CD8-positive, alpha-beta memory T cell (primary cell): ENCODE measurements around the gene IFNGR1. TPM values are rescaled to one million over a fixed set of nuclear protein-coding genes. Genes with fewer than 3 reads are reported as not detected.

Experiments
- CTCF ChIA-PET: fragments of 350-600 bp; sonication (Branson Sonifier 250); formaldehyde crosslinking; loops from one replicate; lab custom pipeline; 2021; ENCODE audit warnings: antibody characterized with exemption; lab: Charles Lee
- POLR2A ChIA-PET: fragments of 350-600 bp; sonication (Branson Sonifier 250); formaldehyde crosslinking; loops from one replicate; lab custom pipeline; 2021; ENCODE audit warnings: antibody characterized with exemption; lab: Charles Lee
- DNase-seq, 5 donors: peaks; one replicate each; pipeline versions ENCODE4 v3.0.0 to v3.0.0-alpha.2; 2020 to 2022; ENCODE audit warnings: mixed read lengths in 1 of 5
- H3K27ac ChIP-seq: one replicate; pipeline ENCODE4 v1.7.0; 2013; ENCODE audit warnings: low read depth, mild to moderate bottlenecking, low read length, moderate library complexity
- H3K27me3 ChIP-seq: 2 replicates; pipeline ENCODE4 v1.7.0; 2013; ENCODE audit warnings: low read length, mild to moderate bottlenecking; ENCODE audit not compliant: insufficient read depth, poor library complexity, severe bottlenecking
- H3K36me3 ChIP-seq: 2 replicates; pipeline ENCODE4 v1.7.0; 2013; ENCODE audit warnings: mild to moderate bottlenecking, low read length, moderate library complexity; ENCODE audit not compliant: insufficient read depth
- H3K4me1 ChIP-seq: 2 replicates; pipeline ENCODE4 v1.7.0; 2013; ENCODE audit warnings: mild to moderate bottlenecking, low read length, moderate library complexity; ENCODE audit not compliant: insufficient read depth
- H3K4me3 ChIP-seq: 2 replicates; pipeline ENCODE4 v1.7.0; 2013; ENCODE audit warnings: mild to moderate bottlenecking, low read length
- H3K9me3 ChIP-seq: 2 replicates; pipeline ENCODE4 v1.7.0; 2013; ENCODE audit warnings: mild to moderate bottlenecking, low read length
- H3K27ac Mint-ChIP-seq, 8 donors: one replicate each; pipeline ENCODE4 v1.8.0; 2020 to 2021; ENCODE audit warnings: mixed read lengths in 8 of 8, mild to moderate bottlenecking in 6 of 8, inconsistent platforms in 3 of 8, moderate library complexity in 3 of 8
- H3K27me3 Mint-ChIP-seq, 2 donors: one replicate each; pipeline ENCODE4 v1.8.0; 2020 to 2021; ENCODE audit warnings: mixed read lengths in 2 of 2, mild to moderate bottlenecking in 1 of 2, moderate library complexity in 1 of 2
- H3K36me3 Mint-ChIP-seq, 3 donors: one replicate each; pipeline ENCODE4 v1.8.0; 2020 to 2021; ENCODE audit warnings: mixed read lengths in 3 of 3, inconsistent platforms in 1 of 3, mild to moderate bottlenecking in 1 of 3
- H3K4me1 Mint-ChIP-seq, 3 donors: one replicate each; pipeline ENCODE4 v1.8.0; 2020 to 2021; ENCODE audit warnings: mixed read lengths in 3 of 3, inconsistent platforms in 1 of 3, mild to moderate bottlenecking in 1 of 3
- H3K4me3 Mint-ChIP-seq, 7 donors: one replicate each; pipeline ENCODE4 v1.8.0; 2020 to 2021; ENCODE audit warnings: mixed read lengths in 7 of 7, mild to moderate bottlenecking in 6 of 7, moderate library complexity in 4 of 7, inconsistent platforms in 2 of 7
- H3K9me3 Mint-ChIP-seq, 5 donors: one replicate each; pipeline ENCODE4 v1.8.0; 2020 to 2022; ENCODE audit warnings: mixed read lengths in 5 of 5, mild to moderate bottlenecking in 3 of 5, moderate library complexity in 2 of 5, inconsistent platforms in 1 of 5
- polyA plus RNA-seq: library from polyadenylated mRNA; unstranded; fragments of 300-500 nt; fragmentation: Illumina TruSeq; gene quantifications from one replicate; pipeline ENCODE4 v1.2.3, GENCODE V29; 2021
- total RNA-seq, 2 experiments: library from RNA; stranded (reverse); gene quantifications; one replicate each; pipeline ENCODE4 v1.2.3, GENCODE V29; 2021

IFNGR1 gene
- total and polyA plus RNA-seq, 3 experiments from 2014 or later = 18.9 to 80.0 (median 19.9) TPM

- no peaks in the 10 kb centered on the region for H3K9me3 Mint-ChIP-seq
- CTCF ChIA-PET = no interaction called here
- H3K9me3 ChIP-seq = no peaks in the 10 kb centered on the region
- no peak overlapping the region for H3K4me3 ChIP-seq
- H3K4me1 Mint-ChIP-seq = no peaks in the 10 kb centered on the region
- H3K36me3 ChIP-seq = no peaks in the 10 kb centered on the region
- POLR2A ChIA-PET = no interaction called here
- no peak overlapping the region for H3K27ac ChIP-seq
- no peak overlapping the region for H3K4me3 Mint-ChIP-seq
- DNase-seq = no peak
- peaks cover 0 to 10% (median 2%) of the 10 kb centered on the region in 3 donors for H3K36me3 Mint-ChIP-seq
- H3K27ac Mint-ChIP-seq = no peak overlapping the region
- no peaks in the 10 kb centered on the region for H3K27me3 ChIP-seq
- no peaks in the 10 kb centered on the region for H3K27me3 Mint-ChIP-seq
- no peaks in the 10 kb centered on the region for H3K4me1 ChIP-seq
These were observed 27.6 kb upstream of the IFNGR1 start for GRCh38 chr6:137246791-137247202.

DNA sequence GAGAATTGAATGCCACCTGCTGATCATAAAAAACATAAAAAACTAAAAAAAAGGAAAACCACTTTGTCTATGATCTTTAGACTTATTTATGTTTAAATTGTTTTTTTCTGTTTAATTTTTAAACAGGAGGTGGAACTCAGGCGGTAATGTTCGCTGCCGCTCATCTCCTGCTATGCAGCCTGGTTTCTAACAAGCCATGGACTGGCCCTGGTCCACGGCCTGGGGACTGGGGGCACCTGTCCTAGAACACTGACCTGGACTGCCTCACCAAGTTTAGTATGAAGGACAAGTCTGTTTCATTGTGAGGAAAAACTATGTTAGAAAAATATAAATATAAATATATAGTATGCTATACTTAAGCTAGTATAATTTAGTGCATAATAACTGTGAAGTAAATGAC lies 27.0 kb upstream of the IFNGR1 start:
- no peaks in the 10 kb centered on the region for H3K9me3 Mint-ChIP-seq
- CTCF ChIA-PET = no interaction called here

GRCh38 chr6:137241481-137242038 lies 22.4 kb upstream of the IFNGR1 start:
- no peaks in the 10 kb centered on the region for H3K27me3 Mint-ChIP-seq
- H3K36me3 Mint-ChIP-seq = peaks cover 0 to 17% (median 7%) of the 10 kb centered on the region in 3 donors
- Histone ChIP-seq H3K36me3 (no peaks in the 10 kb centered on the region), H3K27me3 (no peaks in the 10 kb centered on the region), H3K9me3 (no peaks in the 10 kb centered on the region), H3K4me1 (peaks cover 5% of the 10 kb centered on the region), H3K4me3 (no peak overlapping the region), H3K27ac (no peak overlapping the region)
- H3K27ac Mint-ChIP-seq = no peak overlapping the region
- peaks cover 16 to 24% (median 20%) of the 10 kb centered on the region in 3 donors for H3K4me1 Mint-ChIP-seq
- ChIA-PET CTCF (no interaction called here), POLR2A (interaction anchor here (0.6 kb wide), 2 partner anchors 25 to 1063 kb away, joined by 3 read pairs; no protein-coding TSS in a partner anchor)
- peaks cover 5 to 9% (median 6%) of the 10 kb centered on the region in 5 donors for H3K9me3 Mint-ChIP-seq
- no peak overlapping the region for H3K4me3 Mint-ChIP-seq
- no peak for DNase-seq

More for the DNA sequence above, 27.0 kb upstream of the IFNGR1 start:
- Histone ChIP-seq H3K27ac (no peak overlapping the region), H3K9me3 (no peaks in the 10 kb centered on the region), H3K27me3 (no peaks in the 10 kb centered on the region), H3K36me3 (no peaks in the 10 kb centered on the region), H3K4me3 (no peak overlapping the region), H3K4me1 (no peaks in the 10 kb centered on the region)
- POLR2A ChIA-PET = no interaction called here
- DNase-seq = no peak
- H3K27ac Mint-ChIP-seq = no peak overlapping the region
- H3K4me3 Mint-ChIP-seq = no peak overlapping the region
- no peaks in the 10 kb centered on the region for H3K27me3 Mint-ChIP-seq
- H3K4me1 Mint-ChIP-seq = peaks cover 0 to 3% (median 0%) of the 10 kb centered on the region in 3 donors
- H3K36me3 Mint-ChIP-seq = peaks cover 0 to 10% (median 2%) of the 10 kb centered on the region in 3 donors

DNA sequence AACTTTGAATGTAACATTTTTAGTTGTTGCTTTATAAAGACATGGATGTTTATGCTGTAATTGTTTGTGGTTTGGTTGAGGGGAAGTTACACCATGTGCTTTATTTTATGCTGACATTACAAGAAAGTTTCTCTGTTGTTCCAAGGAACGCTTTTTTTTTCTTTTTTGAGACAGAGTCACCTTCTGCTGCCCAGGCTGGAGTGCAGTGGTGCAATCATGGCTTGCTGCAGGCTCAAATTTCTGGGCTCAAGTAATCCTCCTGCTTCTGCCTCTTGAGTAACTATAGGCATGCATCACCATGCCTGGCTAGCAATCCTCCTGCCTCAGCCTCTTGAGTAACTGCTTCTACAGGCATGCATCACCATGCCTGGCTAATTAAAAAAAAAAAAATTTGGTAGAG lies 21.0 kb upstream of the IFNGR1 start:
- Mint-ChIP-seq H3K27me3 (no peaks in the 10 kb centered on the region), H3K9me3 (peaks cover 5 to 9% (median 6%) of the 10 kb centered on the region in 5 donors), H3K4me3 (peak overlapping the region in 5 of 7 donors; percentile 5 to 74 (median 31)), H3K36me3 (peaks cover 0 to 17% (median 7%) of the 10 kb centered on the region in 3 donors), H3K27ac (peak overlapping the region in 1 of 8 donors; percentile 5), H3K4me1 (peaks cover 22 to 33% (median 29%) of the 10 kb centered on the region in 3 donors)
- no peak for DNase-seq
- Histone ChIP-seq H3K27me3 (no peaks in the 10 kb centered on the region), H3K4me3 (no peak overlapping the region), H3K9me3 (no peaks in the 10 kb centered on the region), H3K27ac (no peak overlapping the region), H3K36me3 (no peaks in the 10 kb centered on the region), H3K4me1 (peaks cover 7% of the 10 kb centered on the region)
- ChIA-PET POLR2A (no interaction called here), CTCF (no interaction called here)

DNA sequence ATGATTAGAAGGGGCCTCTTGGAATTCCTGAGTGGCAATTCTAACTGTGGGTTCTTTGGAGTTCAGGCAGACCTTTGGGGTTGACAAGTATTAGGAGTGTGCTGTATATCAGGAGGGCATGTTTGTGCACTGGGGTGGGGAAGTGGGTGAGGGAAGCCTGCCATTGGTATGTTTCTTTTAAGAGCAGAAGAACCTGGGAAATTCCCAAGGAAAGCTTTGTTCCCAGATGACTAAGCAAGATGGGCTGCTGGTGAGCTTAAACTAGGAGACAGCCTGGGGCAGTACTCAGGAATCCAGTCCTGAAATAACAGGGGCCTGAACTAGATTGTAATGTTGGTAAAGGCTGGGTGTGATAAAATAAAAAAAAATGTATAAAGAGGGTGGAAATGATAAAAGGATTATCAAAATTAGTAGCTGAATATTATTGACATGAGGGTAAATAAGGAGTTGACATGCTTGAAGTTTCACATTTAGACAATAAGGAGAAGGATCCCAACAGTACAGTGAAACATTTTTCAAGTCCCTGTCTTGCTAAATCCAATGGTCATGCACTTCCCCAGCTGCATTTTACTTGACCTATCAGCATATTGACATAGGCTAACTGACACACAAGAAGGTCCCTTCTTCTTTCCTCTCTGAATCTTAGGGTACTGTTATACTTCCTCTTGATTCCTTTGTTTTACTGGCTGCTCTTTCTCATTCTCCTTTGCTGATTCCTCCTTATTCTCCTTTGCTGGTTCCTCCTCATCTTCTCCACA lies 18.4 kb upstream of the IFNGR1 start:
- no peak for DNase-seq

DNA sequence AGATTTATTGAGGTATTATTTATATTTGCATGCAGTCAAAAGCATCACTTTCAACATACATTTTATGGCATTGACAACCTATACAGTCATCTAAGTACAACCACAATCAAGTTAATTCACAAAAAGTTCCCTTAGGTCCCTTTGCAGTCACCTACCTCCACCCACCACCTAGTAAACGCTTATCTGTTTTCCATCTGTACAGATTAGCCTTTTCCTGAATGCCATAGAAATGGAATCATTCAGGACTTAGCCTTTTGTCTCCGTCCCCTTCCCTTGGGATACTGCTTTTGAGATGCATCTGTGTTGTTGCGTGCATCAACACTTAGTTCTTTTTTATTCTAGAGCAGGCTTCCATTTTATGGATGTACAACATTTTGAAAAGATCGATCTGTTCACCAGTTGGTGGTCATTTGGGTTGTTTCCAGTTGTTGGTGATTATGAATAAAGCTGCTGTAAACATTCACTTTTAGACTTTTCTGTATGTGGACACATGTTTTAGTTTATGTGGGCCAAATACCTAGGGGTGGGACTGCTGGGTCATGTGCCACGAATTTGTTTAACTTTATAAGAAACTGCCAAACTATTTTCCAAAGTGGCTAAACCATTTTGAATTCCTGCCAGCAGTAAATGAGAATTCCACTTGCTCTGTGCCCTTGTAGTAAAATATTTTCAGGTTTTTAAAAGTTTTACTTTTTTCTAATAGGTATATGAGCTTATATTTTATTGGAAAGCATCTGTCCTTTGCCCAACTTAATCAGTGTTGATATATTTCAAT lies 17.6 kb upstream of the IFNGR1 start:
- H3K27me3 ChIP-seq = no peaks in the 10 kb centered on the region
- H3K27me3 Mint-ChIP-seq = no peaks in the 10 kb centered on the region
- peaks cover 40% of the 10 kb centered on the region for H3K4me1 ChIP-seq
- no peak for DNase-seq
- ChIA-PET POLR2A (no interaction called here), CTCF (no interaction called here)
- H3K4me3 Mint-ChIP-seq = no peak overlapping the region
- H3K36me3 ChIP-seq = no peaks in the 10 kb centered on the region
- H3K36me3 Mint-ChIP-seq = peaks cover 0 to 12% (median 7%) of the 10 kb centered on the region in 3 donors
- H3K27ac Mint-ChIP-seq = peak overlapping the region in 2 of 8 donors; percentile 7 to 85
- H3K9me3 ChIP-seq = no peaks in the 10 kb centered on the region
- H3K4me1 Mint-ChIP-seq = peaks cover 53 to 67% (median 63%) of the 10 kb centered on the region in 3 donors
- H3K4me3 ChIP-seq = no peak overlapping the region
- H3K27ac ChIP-seq = no peak overlapping the region
- H3K9me3 Mint-ChIP-seq = peaks cover 5 to 9% (median 6%) of the 10 kb centered on the region in 5 donors

More for the DNA sequence above, 18.4 kb upstream of the IFNGR1 start:
- CTCF ChIA-PET = interaction anchor here (0.6 kb wide), 1 partner anchor 178 kb away, joined by 3 read pairs; no protein-coding TSS in a partner anchor
- Mint-ChIP-seq H3K4me1 (peaks cover 47 to 59% (median 55%) of the 10 kb centered on the region in 3 donors), H3K27me3 (no peaks in the 10 kb centered on the region), H3K4me3 (no peak overlapping the region), H3K36me3 (peaks cover 0 to 12% (median 7%) of the 10 kb centered on the region in 3 donors), H3K27ac (peak overlapping the region in 2 of 8 donors; percentile 67 to 68), H3K9me3 (peaks cover 5 to 9% (median 6%) of the 10 kb centered on the region in 5 donors)
- Histone ChIP-seq H3K27me3 (no peaks in the 10 kb centered on the region), H3K4me1 (peaks cover 33% of the 10 kb centered on the region), H3K27ac (no peak overlapping the region), H3K36me3 (no peaks in the 10 kb centered on the region), H3K9me3 (no peaks in the 10 kb centered on the region), H3K4me3 (no peak overlapping the region)
- POLR2A ChIA-PET = no interaction called here

DNA sequence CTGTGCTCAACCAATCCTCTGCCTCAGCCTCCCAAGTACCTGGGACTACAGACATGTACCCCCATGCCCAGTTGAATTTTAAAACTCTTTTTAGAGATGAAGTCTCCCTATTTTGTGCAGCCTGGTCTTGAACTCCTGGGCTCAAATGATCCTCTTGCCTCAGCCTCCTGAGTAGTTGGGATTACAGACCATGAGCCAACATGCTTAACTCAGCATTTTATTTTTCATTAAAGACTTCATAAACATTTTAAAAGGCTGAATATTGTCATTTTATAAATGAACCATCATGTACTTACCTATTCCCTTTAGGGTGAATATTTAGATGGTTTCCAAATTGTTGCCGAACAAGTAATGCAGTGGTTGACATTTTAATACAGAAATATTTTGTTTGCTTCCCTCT lies 16.5 kb upstream of the IFNGR1 start:
- Histone ChIP-seq H3K4me1 (peaks cover 51% of the 10 kb centered on the region), H3K36me3 (no peaks in the 10 kb centered on the region), H3K4me3 (no peak overlapping the region), H3K9me3 (no peaks in the 10 kb centered on the region), H3K27me3 (no peaks in the 10 kb centered on the region), H3K27ac (no peak overlapping the region)
- DNase-seq = no peak
- Mint-ChIP-seq H3K27ac (peak overlapping the region in 4 of 8 donors; percentile 9 to 59 (median 30)), H3K9me3 (peaks cover 5 to 9% (median 6%) of the 10 kb centered on the region in 5 donors), H3K4me1 (peaks cover 64 to 78% (median 67%) of the 10 kb centered on the region in 3 donors), H3K4me3 (peak overlapping the region in 2 of 7 donors; percentile 18 to 37), H3K27me3 (no peaks in the 10 kb centered on the region), H3K36me3 (peaks cover 0 to 12% (median 7%) of the 10 kb centered on the region in 3 donors)
- POLR2A ChIA-PET = interaction anchor here (0.5 kb wide), 1 partner anchor 33 kb away, joined by 3 read pairs; no protein-coding TSS in a partner anchor
- CTCF ChIA-PET = interaction anchor here (0.9 kb wide), 1 partner anchor 12 kb away, joined by 3 read pairs; no protein-coding TSS in a partner anchor
